Posterior vena cava (tissue), 2 donors: ENCODE data around the gene DIABLO. TPM values are rescaled to one million over a fixed set of nuclear protein-coding genes. Genes with fewer than 3 reads are reported as not detected.
A peak's percentile ranks its signal among the peaks of the same experiment; 100 is the strongest.
"Not testable (repeated sequence)": the region's sequence is repeated elsewhere in the genome, so short reads cannot be mapped to it uniquely, and the experiment has no call there.

Source experiments
- DNase-seq: peaks from one replicate; pipeline ENCODE4 v3.0.0-alpha.2; 2020; ENCODE audit warnings: low spot score
- intact Hi-C, 2 donors: fragments of 100-400 bp; cut with DNase I; formaldehyde crosslinking; loops; one replicate each; pipeline versions ENCODE4 v1.14.1 to v1.14.2; 2022 to 2023
- long read RNA-seq, 2 donors: library from polyadenylated mRNA; unstranded; transcript quantifications; one replicate each; pipeline ENCODE4 v2.0.0, GENCODE V29; 2020 to 2021
- total RNA-seq, 2 donors: library from RNA; stranded (reverse); fragmentation: NEBNext Ultra II Directional; extraction: Animal tissue kit (Norgen Biotek cat#: 25700); gene quantifications; one replicate each; pipeline ENCODE4 v1.2.1, GENCODE V29; 2021
- donor health status: DM: yes; HTN: yes; CAD: no.
- donor health status: DM: yes; HTN: yes; CAD: no.

DIABLO gene
- total RNA-seq, result 10 to 100 TPM; 26.2 to 27.0 TPM
- long read RNA-seq, donor 1, transcript DIABLO-207 (6 exons, 1,471 nt), result major isoform, 6 of 12 reads
- long read RNA-seq, donor 1, partial matches to known transcripts, result 0 of 12 reads
- long read RNA-seq, donor 1, other reads (novel, unspliced or antisense), result 2 of 12 reads
- long read RNA-seq, donor 2, transcript DIABLO-207 (6 exons, 1,471 nt), result major isoform, 61 of 94 reads
- long read RNA-seq, donor 2, transcript DIABLO-202 (6 exons, 1,336 nt), result minor isoform, 22 of 94 reads
- long read RNA-seq, donor 2, partial matches to known transcripts, result 1 of 94 reads
- long read RNA-seq, donor 2, other reads (novel, unspliced or antisense), result 3 of 94 reads

- intact Hi-C loops, result no loop called here
- DNase-seq, result peak; percentile 100
Measured at GRCh38 chr12:122225683-122226365, at the start of gene DIABLO. Gene DIABLO, minus strand, starts transcription at chr12:122226052. Its CDS starts 38 bp downstream, at chr12:122226014.

- DNase-seq, result no peak
- intact Hi-C loops, result no loop called here
Measured at GRCh38 chr12:122275459-122275858, 49.6 kb upstream of the DIABLO start.

GRCh38 chr12:122266230-122266901 lies 40.5 kb upstream of the DIABLO start, which contains the start of gene VPS33A:
Gene VPS33A, minus strand, starts transcription at chr12:122266494. Its CDS starts 86 bp downstream, at chr12:122266408.
- peak; percentile 99 for DNase-seq
- intact Hi-C loops, result no loop called here

GRCh38 chr12:122265886-122266229 lies 40.0 kb upstream of the DIABLO start:
- intact Hi-C loops, result no loop called here

DNA sequence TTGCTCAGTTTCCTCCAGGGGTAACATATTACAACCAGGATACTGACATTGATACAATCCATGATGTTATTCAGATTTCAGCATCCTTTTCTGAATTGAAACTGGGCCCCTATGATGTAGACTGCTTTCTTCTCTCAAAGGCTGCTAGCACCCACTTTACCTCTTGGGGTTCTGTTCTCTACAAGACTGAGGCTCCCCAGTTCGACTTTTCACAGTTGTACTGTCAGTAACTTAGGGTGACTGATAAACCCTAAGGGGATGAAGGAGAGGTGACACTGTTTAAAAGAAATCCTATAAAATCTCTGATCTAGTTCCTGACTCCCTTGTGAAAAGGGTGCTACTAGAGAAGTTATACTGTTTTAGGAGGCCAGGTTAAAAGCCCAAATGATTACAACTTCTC lies 39.6 kb upstream of the DIABLO start:
- intact Hi-C loops, result no loop called here
- DNase-seq, result no peak

More at GRCh38 chr12:122265886-122266229, 40.0 kb upstream of the DIABLO start:
- peak; percentile 84 for DNase-seq

GRCh38 chr12:122260735-122261134 lies 34.9 kb upstream of the DIABLO start:
- DNase-seq, intact Hi-C loops: not testable (repeated sequence)

- DNase-seq, intact Hi-C loops: not testable (repeated sequence)
Measured at GRCh38 chr12:122258939-122259338, 33.1 kb upstream of the DIABLO start.

DNA sequence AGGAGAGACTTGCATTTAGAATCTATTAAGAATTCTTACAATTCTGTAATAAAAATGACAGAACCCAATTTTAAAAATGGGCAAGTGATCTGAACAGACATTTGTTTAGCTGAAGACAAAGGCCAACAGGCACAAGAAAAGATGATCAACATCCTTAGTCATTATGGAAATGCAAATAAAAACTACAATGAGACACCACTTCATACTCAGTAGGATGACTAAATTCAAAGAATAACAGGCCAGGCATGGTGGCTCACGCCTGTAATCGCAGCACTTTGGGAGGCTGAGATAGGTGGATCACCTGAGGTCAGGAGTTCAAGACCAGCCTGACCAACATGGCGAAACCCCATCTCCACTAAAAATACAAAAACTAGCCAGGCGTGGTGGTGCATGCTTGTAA lies 32.6 kb upstream of the DIABLO start:
- DNase-seq, intact Hi-C loops: not testable (repeated sequence)

DNA sequence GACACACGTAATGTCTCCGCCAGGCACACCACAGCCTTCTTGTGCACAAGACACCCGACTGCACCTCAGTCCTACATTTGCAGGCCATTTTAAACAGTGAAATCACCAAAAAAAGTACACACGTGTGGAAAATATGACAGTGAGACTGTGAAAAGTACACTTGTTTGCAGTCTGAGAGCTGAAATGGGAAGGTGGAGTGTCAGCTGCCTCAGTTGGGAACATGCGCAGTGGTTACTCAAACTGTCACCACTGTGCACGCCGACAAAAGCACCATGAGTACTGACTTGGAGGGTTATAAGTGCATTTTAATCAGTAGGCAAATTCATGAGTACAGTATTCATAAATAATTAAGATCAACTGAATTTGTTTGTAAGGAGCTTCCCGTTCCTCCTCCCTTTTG lies 24.7 kb upstream of the DIABLO start:
- no peak for DNase-seq
- intact Hi-C loops, result no loop called here

GRCh38 chr12:122250047-122250446 lies 24.2 kb upstream of the DIABLO start:
- no peak for DNase-seq
- intact Hi-C loops, result no loop called here

DNA sequence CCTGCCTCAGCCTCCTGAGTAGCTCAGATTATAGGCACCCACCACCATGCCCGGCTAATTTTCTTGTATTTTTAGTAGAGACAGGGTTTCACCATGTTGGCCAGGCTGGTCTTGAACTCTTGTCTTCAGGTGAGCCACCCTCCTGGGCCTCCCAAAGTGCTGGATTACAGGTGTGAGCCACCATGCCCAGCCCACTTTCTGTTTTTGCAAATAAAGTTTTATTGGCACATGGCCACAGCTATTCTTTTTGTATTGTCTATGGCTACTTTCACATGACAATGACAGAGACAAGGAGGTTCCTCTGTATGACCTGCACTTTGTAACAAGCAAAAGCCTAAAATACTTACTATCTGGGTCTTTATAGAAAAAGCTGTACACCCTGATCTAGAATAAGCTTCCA lies 19.7 kb upstream of the DIABLO start:
- intact Hi-C loops, result no loop called here
- DNase-seq, result no peak

DNA sequence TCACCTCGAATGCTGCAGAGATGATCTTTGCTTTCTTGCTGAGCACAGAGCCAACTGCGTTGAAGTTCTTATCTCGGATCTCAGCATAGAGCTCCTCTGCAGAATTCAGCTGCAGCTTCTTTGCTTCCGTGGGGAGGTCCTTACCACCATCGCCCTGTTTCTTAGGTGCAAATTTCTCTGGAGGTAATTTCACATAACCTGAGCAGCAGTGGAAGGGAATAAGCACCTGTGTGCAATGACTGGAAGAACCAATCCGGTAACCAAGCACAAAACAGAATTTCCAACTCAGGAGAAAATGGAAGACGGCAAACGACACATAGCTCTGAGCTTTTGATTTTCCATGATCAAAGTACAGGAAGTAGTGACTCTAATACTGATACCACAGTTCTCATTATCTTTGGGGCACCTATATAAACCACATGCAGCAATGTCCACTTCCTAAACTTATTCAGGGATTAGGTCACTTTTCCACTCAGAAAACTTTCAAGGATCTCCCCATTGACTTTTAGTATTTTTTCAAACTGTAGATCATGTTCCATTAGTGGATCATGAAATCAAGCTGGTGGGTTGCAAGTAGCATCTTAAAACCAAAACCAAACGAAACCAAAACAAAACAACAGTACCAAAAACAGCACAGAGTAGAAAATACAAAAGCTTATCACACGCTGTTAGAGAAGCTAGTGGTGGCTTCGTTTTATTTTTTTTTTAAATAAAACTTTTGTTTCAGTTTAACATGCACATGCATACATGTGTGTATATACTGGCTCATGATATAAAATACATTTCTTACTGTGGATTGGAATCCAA lies 18.9 kb upstream of the DIABLO start:
- intact Hi-C loops, result no loop called here
- DNase-seq, result no peak

- no peak for DNase-seq
- intact Hi-C loops, result no loop called here
Measured at GRCh38 chr12:122243965-122244364, 18.1 kb upstream of the DIABLO start.

GRCh38 chr12:122238861-122239260 lies 13.0 kb upstream of the DIABLO start:
- DNase-seq, result no peak
- intact Hi-C loops, result no loop called here

DNA sequence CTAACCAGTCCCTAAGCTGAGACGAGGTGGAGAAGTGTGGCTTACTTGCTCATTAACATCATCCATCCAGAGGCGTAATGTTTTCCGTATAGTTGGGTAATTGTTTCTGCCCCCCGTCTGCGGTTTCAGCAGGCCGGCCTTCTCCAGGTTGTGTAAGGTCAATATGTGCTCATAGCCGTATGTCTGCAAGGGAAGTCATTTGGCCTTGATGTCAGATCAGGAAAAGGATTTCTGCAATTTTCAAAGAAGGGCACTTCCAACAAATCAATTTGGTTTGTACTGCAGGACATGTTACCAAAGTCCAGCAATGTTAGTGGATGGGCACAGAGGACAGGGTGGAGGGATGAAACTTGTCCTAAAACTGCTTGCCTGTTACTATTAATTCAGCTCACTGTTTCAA lies 9.9 kb upstream of the DIABLO start:
- DNase-seq, result no peak

DNA sequence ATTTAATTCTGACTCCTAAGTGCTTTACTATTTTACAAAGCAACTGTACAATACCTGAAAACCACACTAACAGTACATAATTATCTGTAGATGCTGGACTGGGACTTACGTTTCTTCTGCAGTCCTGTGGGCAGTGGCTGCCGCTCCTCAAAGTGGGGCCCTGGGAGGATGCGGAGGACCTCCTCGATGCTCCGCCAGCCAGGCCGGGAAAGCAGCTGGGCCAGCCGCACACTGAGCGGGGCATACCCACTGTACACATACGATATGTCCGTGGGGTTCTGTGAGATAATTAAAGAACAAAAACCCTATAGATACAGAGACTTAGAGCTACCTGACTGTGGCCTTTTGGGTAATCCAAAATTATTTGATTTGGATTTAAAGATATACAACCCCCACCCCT lies 6.8 kb upstream of the DIABLO start:
- DNase-seq, result no peak
- intact Hi-C loops, result no loop called here

More for the DNA sequence above, 9.9 kb upstream of the DIABLO start:
- intact Hi-C loops, result no loop called here

GRCh38 chr12:122230798-122231197 lies 4.9 kb upstream of the DIABLO start:
- no peak for DNase-seq
- intact Hi-C loops, result no loop called here

DNA sequence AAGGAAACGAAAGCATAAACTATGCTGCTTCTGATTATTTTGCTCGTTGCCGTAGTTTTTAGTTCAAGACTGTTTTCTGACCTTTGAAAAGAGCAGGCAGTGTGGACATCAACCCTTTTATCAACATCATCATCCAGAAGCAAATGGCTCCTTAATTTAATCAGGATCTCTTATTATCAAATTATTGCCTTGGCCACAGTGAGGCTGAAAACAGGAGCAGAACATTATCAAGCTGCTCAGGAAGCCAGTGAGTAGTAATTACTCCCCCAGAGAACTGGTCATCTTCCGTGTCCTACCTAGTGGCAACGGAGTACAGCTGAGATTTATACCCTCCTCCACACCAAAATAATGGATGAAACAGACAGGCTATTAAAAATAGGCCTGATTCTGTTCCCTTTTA lies 2.2 kb upstream of the DIABLO start:
- intact Hi-C loops, result no loop called here
- DNase-seq, result no peak

GRCh38 chr12:122227341-122227740 lies 1.5 kb upstream of the DIABLO start:
- DNase-seq, result no peak
- intact Hi-C loops, result no loop called here
